ENCODE data around the gene MXRA7. TPM values are rescaled to one million over a fixed set of nuclear protein-coding genes. Genes with fewer than 3 reads are reported as not detected.
"Not testable (repeated sequence)": the region's sequence is repeated elsewhere in the genome, so short reads cannot be mapped to it uniquely, and the experiment has no call there.

Gene MXRA7
- total RNA-seq, 1 experiment from 2014 or later: 33.6 TPM

GRCh38 chr17:76723812-76724211, 13.0 kb upstream of the MXRA7 start:
- Mint-ChIP-seq H3K27me3 (ENCODE audit: insufficient read depth, unreplicated experiment) (no peaks in the 10 kb centered on the region), H3K4me1 (ENCODE audit: insufficient read depth, unreplicated experiment) (peaks cover 6% of the 10 kb centered on the region), H3K27ac (ENCODE audit: low read depth, unreplicated experiment) (peak overlapping the region; percentile 27), H3K9me3 (ENCODE audit: unreplicated experiment) (no peaks in the 10 kb centered on the region), H3K4me3 (ENCODE audit: unreplicated experiment) (no peak overlapping the region), H3K36me3 (ENCODE audit: insufficient read depth, unreplicated experiment) (peaks cover 81% of the 10 kb centered on the region)
- no TSS peak for BruUV-seq (replicated peaks)
- no peak for TF ChIP-seq CTCF (IDR thresholded peaks at IDR 0.05; ENCODE audit: unreplicated experiment)
- ChIA-PET POLR2A (interaction anchor here (0.8 to 5.4 kb wide), 3 partner anchors 8 to 52 kb away, joined by 3 to 150 read pairs (median 51); partner anchors contain the start of genes MFSD11 and SRSF2), CTCF (interaction anchor here (1.0 to 1.3 kb wide), 3 partner anchors 10 to 177 kb away, joined by 3 to 4 read pairs (median 3); no protein-coding TSS in a partner anchor)
- intact Hi-C loops (cut with micrococcal nuclease): no loop called here
- no peak for DNase-seq (ENCODE audit: unreplicated experiment)

GRCh38 chr17:76722977-76723376, 12.2 kb upstream of the MXRA7 start:
- H3K36me3 Mint-ChIP-seq (ENCODE audit: insufficient read depth, unreplicated experiment): peaks cover 89% of the 10 kb centered on the region
- CTCF ChIA-PET: interaction anchor here (0.6 to 1.2 kb wide), 3 partner anchors 32 to 176 kb away, joined by 3 to 5 read pairs (median 3); no protein-coding TSS in a partner anchor
- H3K4me3 Mint-ChIP-seq (ENCODE audit: unreplicated experiment); intact Hi-C loops (cut with micrococcal nuclease); POLR2A ChIA-PET; DNase-seq (ENCODE audit: unreplicated experiment); H3K9me3 Mint-ChIP-seq (ENCODE audit: unreplicated experiment); H3K27ac Mint-ChIP-seq (ENCODE audit: low read depth, unreplicated experiment); H3K4me1 Mint-ChIP-seq (ENCODE audit: insufficient read depth, unreplicated experiment); BruUV-seq (replicated peaks); H3K27me3 Mint-ChIP-seq (ENCODE audit: insufficient read depth, unreplicated experiment): not testable (repeated sequence)

DNA sequence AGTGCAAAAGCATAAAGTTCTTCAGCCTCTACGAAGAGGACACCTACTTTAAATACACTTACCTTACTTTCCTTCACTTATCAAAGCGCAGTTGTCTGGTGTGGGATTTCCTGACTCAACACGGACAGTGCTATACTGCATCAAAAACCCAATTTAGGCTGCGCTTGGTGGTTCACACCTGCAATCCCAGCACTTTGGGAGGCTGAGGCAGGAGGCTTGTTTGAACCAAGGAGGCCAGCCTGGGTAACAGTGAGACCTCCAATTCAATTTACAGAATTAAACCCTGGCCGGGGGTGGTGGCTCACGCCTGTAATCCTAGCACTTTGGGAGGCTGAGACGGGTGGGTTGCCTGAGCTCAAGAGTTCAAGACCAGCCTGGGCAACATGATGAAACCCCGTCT, 11.5 kb upstream of the MXRA7 start:
- Mint-ChIP-seq H3K27ac (ENCODE audit: low read depth, unreplicated experiment) (no peak overlapping the region), H3K9me3 (ENCODE audit: unreplicated experiment) (no peaks in the 10 kb centered on the region), H3K4me1 (ENCODE audit: insufficient read depth, unreplicated experiment) (peaks cover under 1% of the 10 kb centered on the region), H3K4me3 (ENCODE audit: unreplicated experiment) (no peak overlapping the region), H3K27me3 (ENCODE audit: insufficient read depth, unreplicated experiment) (no peaks in the 10 kb centered on the region), H3K36me3 (ENCODE audit: insufficient read depth, unreplicated experiment) (peaks cover 94% of the 10 kb centered on the region)
- TF ChIP-seq CTCF (IDR thresholded peaks at IDR 0.05; ENCODE audit: unreplicated experiment): no peak
- intact Hi-C loops (cut with micrococcal nuclease): no loop called here
- POLR2A ChIA-PET: interaction anchor here (1.2 kb wide), 1 partner anchor 10 kb away, joined by 3 read pairs; no protein-coding TSS in a partner anchor
- DNase-seq (ENCODE audit: unreplicated experiment): no peak
- CTCF ChIA-PET: interaction anchor here (1.2 kb wide), 1 partner anchor 175 kb away, joined by 3 read pairs; no protein-coding TSS in a partner anchor
- BruUV-seq (replicated peaks): no TSS peak

GRCh38 chr17:76721463-76721862, 10.7 kb upstream of the MXRA7 start:
- TF ChIP-seq CTCF (IDR thresholded peaks at IDR 0.05; ENCODE audit: unreplicated experiment): no peak
- no peak overlapping the region for H3K27ac Mint-ChIP-seq (ENCODE audit: low read depth, unreplicated experiment)
- peaks cover 8% of the 10 kb centered on the region for H3K4me1 Mint-ChIP-seq (ENCODE audit: insufficient read depth, unreplicated experiment)
- intact Hi-C loops (cut with micrococcal nuclease): no loop called here
- H3K36me3 Mint-ChIP-seq (ENCODE audit: insufficient read depth, unreplicated experiment): peaks cover 98% of the 10 kb centered on the region
- no peaks in the 10 kb centered on the region for H3K9me3 Mint-ChIP-seq (ENCODE audit: unreplicated experiment)
- CTCF ChIA-PET: interaction anchor here (1.1 kb wide), 1 partner anchor 199 kb away, joined by 5 read pairs; no protein-coding TSS in a partner anchor
- no peaks in the 10 kb centered on the region for H3K27me3 Mint-ChIP-seq (ENCODE audit: insufficient read depth, unreplicated experiment)
- DNase-seq (ENCODE audit: unreplicated experiment): no peak
- POLR2A ChIA-PET: interaction anchor here (1.0 to 1.2 kb wide), 2 partner anchors 9 to 81 kb away, joined by 3 to 4 read pairs; no protein-coding TSS in a partner anchor
- BruUV-seq (replicated peaks): no TSS peak
- H3K4me3 Mint-ChIP-seq (ENCODE audit: unreplicated experiment): no peak overlapping the region
